LoVo (cell line): Measurements from ENCODE around the gene LRCH1.
A peak's percentile ranks its signal among the peaks of the same experiment; 100 is the strongest.
"Not testable (repeated sequence)": the region's sequence is repeated elsewhere in the genome, so short reads cannot be mapped to it uniquely, and the experiment has no call there.

Experiments
- DNase-seq: peaks from one replicate; pipeline ENCODE4 v3.0.0-alpha.2; 2016; ENCODE audit warnings: low spot score

LRCH1 gene

DNA sequence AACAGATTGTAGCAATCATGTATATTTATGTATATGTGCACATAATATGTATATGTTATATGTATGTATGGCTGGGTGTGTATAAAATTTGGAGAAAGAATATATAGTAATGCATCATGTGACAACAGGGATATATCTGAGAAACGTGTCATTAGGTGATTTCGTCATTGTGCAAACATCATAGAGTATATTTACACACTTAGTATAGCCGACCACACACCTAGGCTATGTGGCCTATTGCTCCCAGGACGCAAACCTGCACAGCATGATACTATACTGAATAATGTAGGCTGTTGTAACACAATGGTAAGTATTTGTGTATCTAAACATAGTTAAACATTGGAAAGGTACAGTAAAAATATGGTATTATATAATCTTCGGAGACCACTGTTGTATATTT, 200.2 kb downstream of the LRCH1 start:
- no peak for DNase-seq

DNA sequence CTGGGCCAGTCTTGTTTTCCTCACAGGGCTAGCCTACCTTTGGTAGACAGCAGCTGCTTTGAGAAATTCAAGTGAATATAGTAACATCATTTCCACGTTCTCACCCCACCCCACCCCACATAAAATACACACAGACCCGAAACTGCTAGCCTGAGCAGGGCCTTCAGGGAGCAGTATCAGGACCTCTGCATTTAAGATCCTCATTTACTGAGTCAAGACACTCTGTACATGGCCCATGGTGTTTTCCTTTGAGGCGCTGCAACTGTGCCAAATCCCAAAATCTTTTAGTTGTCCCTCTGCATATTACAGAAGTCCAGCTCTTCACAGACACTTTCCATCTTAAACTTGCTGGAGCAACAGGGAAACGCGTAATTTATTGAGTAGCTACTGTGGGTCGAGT, 200.9 kb downstream of the LRCH1 start:
- DNase-seq = no peak

DNA sequence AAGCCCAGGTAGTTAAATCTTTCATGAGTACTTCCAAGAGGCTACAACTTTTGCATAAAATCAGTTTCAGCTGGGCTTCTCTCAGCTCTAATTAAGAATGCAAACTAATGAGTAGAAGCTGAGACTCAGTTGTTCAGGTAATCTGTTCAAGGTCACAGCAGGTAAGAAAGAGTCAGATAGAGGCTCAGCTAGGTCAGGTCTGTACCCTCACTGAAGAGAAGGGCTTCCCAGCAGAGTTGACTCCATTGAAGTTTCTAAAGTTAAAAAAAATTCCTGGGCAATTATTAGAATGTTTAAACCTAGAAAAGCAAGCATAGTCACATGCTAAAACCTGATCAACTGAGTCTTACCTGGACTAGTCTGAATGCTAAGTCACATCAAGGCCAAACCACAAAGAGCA, 201.8 kb downstream of the LRCH1 start:
- no peak for DNase-seq

DNA sequence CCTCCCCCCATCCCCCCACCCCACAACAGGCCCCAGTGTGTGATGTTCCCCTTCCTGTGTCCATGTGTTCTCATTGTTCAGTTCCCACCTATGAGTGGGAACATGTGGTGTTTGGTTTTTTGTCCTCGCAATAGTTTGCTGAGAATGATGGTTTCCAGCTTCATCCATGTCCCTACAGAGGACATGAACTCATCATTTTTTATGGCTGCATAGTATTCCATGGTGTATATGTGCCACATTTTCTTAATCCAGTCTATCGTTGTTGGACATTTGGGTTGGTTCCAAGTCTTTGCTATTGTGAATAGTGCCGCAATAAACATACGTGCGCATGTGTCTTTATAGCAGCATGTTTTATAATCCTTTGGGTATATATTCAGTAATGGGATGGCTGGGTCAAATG, 202.5 kb downstream of the LRCH1 start:
- DNase-seq = not testable (repeated sequence)

DNA sequence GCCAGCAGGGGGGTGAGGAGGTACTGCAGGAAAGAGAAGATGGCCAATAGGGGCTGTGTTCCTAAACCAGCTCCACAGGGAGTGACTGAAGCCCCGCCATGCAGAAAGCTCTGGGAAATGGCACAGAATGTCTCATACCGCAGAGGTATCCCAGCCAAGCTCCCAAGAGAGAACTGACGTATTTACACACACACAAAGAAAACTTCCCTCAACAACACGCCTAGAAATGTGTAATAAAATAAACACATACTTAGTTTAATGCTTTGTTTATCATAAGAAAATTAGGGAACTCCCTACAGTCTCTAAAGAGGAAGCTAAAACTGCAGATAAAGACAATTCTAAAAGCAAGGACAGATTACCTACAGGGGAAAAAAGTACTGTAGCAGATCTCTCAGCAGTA, 204.0 kb downstream of the LRCH1 start:
- DNase-seq = no peak

DNA sequence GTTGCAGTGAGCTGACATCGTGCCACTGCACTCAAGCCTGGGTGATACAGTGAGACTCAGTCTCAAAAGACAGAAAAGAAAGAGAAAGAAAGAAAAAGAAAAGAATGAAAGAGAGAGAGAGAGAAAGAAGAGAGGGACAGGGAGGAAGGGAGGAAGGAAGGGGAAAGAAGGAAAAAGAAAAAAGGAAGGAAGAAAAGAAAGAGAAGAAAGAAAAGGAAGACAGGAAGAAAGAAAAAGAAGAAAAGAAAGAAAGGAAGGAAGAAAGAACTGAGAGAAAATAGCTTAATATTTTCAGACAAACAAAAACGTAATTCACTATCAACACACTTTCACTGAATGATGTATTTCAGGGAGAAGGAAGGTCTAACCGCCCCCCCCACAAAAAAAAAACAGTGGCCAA, 204.7 kb downstream of the LRCH1 start:
- no peak for DNase-seq

DNA sequence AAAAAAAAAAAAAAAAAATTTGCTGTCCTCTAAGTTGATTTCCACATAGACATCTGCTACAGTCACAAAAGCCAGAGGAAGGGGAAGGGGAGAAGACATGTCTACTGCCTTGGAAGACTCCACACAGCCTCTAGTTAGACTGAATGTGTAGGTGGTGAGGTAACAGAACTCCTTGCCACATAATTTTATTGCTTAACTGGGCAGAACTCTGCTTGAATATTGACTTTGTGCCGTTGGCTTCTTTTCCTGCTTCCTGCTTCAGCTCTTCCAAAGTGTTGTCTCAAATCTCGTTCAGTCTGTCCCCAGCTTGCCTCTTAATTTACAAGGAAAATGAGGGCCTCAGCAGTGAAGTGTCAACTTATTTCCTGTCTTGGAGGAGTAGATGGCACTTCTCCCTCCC, 206.9 kb downstream of the LRCH1 start:
- no peak for DNase-seq

DNA sequence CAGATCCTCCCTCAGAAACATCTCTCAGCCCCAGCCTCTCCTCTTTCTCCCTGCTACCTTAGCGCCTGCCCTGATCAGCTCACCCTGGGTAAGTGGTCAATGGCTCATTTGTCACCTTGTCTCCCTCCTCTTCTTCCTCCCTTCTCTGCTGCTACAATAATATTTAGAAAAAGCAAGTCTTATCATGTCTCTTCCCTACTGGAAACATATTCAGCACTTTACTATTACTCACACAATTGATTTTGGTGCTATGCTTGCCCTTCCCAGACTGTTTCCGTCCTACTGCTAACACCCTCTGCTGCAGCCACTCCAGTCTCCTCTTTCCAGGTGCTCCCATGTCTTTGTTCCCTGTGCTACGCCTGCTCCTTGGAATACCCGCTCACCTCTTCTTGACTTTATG, 208.2 kb downstream of the LRCH1 start:
- no peak for DNase-seq

DNA sequence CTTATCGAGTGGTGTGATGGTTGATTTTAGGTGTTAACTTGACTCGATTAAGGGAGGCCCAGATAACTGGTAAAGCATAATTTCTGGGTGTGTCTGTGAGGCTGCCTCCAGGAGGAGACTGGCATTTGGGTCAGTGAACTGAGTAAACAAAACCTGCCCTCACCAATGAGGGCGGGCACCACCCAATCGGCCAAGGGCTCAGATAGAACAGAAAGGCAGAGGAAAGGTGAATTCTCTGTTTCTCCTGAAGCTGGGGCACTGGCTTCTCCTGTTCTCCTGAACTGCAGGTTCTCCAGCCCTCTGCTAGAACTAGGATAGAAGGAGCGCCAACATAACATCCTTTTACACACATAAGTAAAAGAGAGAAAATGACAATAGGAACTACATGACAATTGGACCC, 208.9 kb downstream of the LRCH1 start:
- peak; percentile 11 for DNase-seq

DNA sequence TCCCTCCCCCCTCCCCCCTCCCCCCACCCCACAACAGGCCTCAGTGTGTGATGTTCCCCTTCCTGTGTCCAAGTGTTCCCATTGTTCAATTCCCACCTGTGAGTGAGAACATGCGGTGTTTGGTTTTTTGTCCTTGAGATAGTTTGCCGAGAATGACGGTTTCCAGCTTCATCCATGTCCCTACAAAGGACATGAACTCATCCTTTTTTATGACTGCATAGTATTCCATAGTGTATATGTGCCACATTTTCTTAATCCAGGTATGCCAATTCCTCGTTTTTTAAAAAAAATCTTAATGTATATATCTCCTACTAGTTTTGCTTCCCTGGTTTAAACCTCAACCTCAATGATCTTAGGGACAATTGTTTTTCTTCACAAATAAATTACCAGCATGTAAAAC, 217.0 kb downstream of the LRCH1 start:
- not testable (repeated sequence) for DNase-seq

DNA sequence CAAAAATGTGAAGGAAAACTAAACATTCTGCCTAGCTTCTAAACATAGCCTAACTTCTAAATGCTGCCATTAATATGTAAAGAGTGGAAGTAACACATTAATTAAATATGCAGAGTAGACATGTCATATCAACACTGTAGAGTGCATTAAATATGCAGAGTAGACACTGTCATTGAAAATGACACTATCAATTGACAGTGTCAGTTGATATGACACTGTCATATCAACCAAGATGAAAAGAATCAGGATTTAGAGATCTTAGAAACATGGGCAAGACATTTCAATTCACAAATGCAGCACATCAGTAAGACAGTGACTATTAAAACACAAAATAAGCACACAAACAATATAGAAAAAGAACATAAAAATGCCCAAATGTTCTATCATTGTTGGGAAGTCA, 218.7 kb downstream of the LRCH1 start:
- no peak for DNase-seq

DNA sequence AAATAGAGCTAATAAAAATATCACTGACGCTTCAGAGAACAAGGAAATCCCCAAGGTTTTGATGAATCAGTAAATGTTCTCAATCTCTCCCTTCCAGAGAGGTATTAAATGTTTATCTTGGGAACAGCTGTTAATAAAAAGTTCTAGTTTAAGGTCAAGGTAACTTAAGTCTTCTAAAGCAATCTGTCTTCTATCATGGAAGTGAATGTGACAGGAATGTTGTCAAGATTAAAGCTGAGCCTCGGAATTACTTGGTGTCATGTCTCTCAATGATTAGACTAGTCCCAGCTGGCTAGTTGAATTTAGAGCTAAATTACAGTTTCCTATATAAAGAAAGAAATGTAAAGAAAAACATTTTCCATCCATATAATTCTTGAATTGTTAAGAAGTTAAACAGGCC, 220.6 kb downstream of the LRCH1 start:
- no peak for DNase-seq

DNA sequence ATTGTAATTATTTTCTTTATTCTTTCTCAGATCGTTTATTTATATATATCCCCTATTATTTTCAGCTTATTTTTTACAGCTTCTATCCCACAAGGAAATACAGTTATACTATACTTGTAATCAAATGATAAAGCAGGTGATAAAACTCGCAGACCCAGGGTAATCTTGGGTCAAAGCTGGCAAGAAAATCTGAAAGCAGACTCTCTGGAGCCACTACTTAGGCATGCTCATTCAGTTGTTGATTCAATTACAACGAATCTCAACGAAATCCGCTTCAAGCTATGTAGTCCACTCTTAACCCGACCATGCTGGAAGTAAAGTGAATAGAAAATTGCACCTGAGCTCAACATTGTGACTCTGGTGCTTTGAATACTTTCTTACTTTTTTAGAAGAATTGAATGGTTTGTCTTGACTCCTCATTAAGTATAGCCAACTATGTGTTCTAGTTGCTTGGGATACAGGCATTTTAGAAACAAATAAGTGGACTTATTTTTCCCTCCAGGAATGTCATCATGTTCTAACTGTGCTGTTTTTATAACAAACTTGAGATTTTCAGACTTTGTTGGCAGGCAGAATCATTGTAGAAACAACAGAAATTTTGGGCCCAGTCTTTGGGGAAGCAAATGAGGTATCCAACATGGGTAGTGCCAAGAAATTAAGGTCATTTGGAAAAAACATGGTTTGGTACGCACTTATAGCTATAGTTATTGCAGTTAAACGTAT, 222.6 kb downstream of the LRCH1 start:
- DNase-seq = no peak

DNA sequence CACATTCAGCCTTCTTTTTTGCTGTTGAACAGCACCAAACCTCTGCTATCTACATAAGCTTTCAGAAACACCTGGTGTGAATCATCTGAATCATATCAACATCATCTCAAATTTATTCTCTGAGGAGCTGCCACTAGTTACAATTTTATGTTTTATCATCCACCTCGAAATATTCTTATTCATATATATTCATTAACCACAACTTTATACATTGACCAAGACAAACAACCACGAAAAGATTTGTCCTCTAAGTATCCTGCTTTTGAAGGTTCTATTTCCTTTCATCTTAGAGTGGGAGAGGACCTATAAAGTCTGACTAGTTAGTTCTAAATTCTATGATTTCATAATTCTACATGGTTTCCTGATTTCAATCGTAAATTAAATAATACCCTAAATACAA, 225.1 kb downstream of the LRCH1 start:
- no peak for DNase-seq

DNA sequence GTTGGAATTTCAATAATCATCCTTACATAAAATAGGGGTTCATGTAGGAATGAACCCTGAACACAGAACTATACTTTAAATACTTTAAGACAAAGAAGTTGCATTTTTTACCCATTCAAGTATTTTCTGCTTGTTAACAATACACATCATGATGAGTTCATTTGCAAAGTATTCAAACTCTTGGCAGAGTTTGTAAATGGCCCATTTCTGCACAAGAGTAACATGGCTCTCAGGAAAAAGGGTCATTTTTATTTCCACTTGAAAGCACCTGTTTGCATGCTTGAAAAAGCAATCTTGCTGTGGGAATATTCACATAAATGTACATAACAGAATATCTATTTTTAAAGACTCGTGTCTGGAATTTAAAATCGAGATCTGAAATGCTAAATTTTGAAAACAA, 225.9 kb downstream of the LRCH1 start:
- DNase-seq = no peak

DNA sequence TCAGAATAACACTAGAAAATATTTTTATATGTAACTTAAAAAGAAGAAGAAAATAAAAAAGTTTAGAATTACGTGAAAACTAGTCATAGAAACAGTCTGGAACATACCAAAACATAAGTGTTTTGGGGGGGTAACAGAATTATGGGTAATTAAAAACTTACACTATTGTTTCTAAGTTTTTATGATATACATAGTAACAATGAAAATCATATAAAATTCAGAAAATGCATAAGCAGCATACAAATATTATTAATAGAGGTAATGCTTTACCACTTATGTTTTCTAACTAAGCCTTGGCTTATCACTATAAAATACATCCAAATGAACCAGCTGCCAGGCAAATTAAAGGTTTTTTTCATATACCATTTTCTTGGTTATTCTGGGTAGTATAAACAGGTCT, 229.1 kb downstream of the LRCH1 start:
- no peak for DNase-seq

DNA sequence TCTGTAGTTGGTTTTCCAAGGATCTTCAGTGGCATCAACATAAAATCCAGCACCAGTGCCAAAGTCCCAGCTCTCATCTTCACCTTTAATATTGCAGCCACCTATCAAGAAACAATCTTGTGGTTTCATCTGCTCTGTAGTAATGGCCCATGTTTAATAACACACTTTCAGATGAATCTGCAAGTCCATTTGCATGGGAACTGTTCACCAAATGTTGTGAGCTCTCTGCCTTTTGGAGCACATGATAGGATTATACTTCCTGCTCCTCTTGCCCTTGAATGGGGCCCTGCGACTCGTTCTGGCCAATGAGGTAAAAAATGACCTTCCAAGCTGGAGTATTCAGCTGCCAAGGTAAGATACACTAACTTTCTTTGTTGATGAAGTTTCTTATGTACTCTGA, 229.7 kb downstream of the LRCH1 start:
- no peak for DNase-seq

DNA sequence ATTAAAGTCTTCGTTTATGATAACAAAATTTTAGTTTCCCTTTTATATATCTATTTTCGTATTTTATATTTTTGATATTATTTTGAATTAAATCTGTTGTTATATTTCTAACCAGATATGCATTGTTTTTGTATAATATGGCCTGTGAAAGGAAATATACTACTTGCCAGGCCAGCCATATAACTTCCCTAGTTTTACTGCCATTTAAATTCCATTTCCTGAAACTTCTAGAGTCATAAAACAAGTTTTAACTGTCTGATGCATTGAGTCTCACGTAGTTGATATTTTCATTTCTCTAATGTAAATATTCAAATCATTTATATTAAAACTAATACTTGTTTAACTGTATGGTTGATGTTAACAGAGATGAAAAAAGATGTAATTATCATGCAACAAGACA, 230.5 kb downstream of the LRCH1 start:
- no peak for DNase-seq

DNA sequence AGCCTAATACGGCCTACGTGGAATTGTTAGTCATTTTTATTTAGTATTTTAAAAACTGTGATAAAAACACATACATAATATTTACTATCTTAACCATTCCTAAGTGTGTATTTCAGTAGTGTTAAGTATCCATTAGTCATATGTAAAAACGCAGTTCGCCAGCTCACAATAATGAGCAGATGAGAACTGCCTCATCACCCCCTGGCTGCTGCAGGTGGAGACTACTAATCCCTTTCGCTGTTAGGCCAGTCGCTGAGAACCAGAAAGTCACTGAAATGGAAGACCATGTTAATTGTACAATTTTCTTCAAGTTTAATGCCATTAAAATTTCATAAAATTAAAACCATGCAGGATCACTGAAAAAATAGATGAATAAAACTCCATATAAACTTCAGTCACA, 242.4 kb downstream of the LRCH1 start:
- DNase-seq = no peak

DNA sequence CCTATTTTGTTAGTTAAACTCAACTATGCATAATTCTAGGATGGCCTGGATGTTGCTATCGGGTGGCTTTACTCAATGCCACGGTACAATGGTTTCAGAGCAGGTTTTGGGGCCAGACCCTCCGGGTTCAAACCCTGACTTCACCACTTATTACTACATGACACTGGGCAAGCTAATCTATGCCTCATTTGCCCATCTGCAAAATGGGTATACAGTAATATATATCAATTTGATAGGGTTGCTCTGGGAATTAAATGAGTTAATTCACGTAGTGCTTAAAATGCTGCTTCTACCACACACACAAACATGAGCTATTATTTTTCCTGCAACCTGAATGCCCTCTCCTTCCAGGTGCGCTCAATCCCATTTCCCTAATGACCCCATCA, 243.2 kb downstream of the LRCH1 start:
- DNase-seq = no peak

DNA sequence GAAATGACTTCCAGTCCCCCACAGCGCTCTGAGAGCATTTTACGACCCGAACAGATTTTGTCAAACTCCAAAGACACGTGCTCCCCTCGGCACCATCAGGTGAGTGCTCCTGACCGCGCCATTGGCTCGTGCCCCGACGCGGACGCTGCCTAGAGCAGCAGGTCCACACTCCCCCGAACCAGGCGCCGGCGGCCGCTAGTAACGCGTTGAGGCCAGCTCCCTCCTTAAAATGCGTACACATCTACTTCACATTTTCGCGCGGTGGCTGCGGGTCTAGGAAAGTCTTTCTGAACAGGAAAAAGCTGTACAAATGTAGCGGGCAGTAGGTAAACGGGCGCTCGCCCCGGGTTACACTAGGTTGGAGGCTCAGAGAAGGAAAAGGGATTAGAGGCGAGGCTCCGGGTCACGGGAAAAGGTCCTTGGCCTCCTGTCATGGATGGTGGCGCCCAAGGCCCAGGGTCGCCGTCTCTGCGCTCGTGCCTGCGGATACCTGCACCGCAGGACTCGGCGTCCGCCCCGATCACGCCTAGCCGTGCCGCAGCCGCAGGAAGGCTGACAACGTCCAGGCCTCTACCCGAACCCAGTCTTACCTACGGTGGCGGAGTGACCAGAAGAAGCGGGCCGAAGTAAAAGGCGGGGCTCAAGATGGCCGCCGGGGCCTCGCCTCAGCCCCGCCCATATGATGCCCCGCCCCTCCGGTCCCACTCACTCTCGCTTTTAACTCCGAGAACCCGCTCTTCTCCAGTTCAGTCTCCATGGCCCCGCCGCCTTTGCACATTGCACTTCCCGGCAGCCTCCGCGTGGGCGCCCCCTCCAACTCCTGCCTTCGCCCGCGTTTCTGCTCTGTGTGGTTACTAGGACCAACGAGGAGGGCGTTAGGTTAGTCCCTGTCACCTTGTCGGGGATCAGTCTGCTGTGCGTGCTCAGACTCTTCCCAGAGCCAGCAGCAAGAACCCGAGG, 243.8 kb downstream of the LRCH1 start, which contains the start of gene ESD:
TSS of gene ESD (minus strand) at position 647 of the 960 bp plus-strand sequence. CDS start 5,748 bp downstream, outside the sequence.
- peak; percentile 88 for DNase-seq

DNA sequence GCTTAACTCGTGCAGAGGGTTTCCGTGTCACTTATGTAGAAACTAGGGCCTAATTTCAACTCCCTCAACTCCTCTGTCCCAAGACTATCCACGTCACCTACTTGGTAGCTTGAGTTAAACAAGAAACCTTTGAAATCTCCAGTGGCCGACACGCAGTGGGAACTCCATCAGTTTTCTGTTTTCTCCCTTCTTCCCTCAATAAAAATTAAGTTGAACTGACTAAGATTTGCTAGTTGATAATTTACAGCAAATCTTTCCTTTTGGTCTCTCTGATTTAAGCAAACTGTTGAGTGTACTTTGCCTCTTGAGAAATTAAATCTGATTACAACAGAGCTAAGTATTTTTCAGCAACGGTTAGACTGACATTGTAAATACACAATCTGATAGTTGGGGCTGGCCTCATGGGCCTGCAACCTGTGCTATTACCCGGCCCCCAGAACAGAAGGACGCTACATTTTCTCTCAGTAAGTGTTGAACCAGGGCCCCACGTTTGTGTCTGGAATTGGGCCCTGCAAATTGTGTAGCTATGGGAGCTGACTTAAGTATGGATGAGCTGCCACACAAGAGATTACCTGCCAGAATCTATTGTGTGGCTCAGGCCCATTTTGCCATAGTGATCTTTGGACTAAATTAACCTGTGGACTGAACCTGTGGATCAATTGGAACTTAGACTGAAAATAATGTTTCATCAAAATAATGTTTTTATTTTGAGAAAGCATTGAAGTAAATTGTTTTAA, 244.7 kb downstream of the LRCH1 start:
- no peak for DNase-seq

DNA sequence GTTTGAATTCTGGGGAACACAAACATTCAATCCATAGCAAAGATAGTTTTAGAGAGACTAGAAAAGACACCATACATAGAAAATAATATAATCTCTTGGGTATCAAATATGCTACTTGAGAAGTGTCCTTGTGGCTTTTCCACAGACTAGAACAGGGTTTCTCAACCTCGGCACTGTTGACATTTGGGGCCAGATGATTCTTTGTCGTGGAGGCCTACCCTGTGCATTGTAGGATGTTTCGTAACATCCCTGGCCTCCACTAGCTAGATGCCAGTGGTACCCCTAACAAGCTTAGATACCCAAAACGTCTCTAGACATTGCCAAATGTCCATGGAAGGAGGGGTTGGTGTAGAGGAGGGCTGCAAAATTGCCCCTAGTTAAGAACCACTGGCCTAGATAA, 246.2 kb downstream of the LRCH1 start:
- no peak for DNase-seq
